GM19025 (cell line): Measurements from ENCODE around the gene GRM6.

Experiments used
- ATAC-seq: cut with Tn5 transposase; IDR thresholded peaks from one replicate; pipeline ENCODE4 v1.9.1; 2021; ENCODE audit warnings: mild to moderate bottlenecking, low read depth, moderate library complexity; ENCODE audit not compliant: unreplicated experiment

Gene GRM6

GRCh38 chr5:178984145-178985072, 10.7 kb downstream of the GRM6 start:
- no peak for ATAC-seq

- no peak for ATAC-seq
Observed at GRCh38 chr5:178983728-178984127, 11.4 kb downstream of the GRM6 start.

GRCh38 chr5:178982941-178983340, 12.2 kb downstream of the GRM6 start:
- no peak for ATAC-seq

- no peak for ATAC-seq
Observed at GRCh38 chr5:178981381-178981780, 13.7 kb downstream of the GRM6 start.

- no peak for ATAC-seq
Observed at GRCh38 chr5:178965465-178966055, 29.6 kb downstream of the GRM6 start.

GRCh38 chr5:178941361-178941760, 53.8 kb downstream of the GRM6 start:
- ATAC-seq: no peak

GRCh38 chr5:178940569-178941360, 54.4 kb downstream of the GRM6 start, which contains the start of gene ZNF454:
ZNF454 (plus strand) TSS chr5:178941198; CDS start chr5:178942792, 1,594 bp downstream.
- ATAC-seq: no peak

GRCh38 chr5:178931846-178932760, 63.0 kb downstream of the GRM6 start:
- ATAC-seq: no peak
